HepG2 (cell line): ENCODE results near the gene ATP8B1. TPM values are rescaled to one million over a fixed set of nuclear protein-coding genes. Genes with fewer than 3 reads are reported as not detected.

ENCODE experiments used
- ATF7-NPFF ChIP-seq: sonication (generic); formaldehyde crosslinking; IDR thresholded peaks from 2 replicates; pipeline ENCODE4 v1.8.1; 2023; ENCODE audit warnings: mild to moderate bottlenecking, low read depth, missing genetic modification reagents, moderate library complexity
- CENPX ChIP-seq: sonication (generic); formaldehyde crosslinking; IDR thresholded peaks from 2 replicates; pipeline ENCODE4 v1.9.0; 2021; ENCODE audit warnings: mild to moderate bottlenecking, missing genetic modification reagents, moderate library complexity
- CERS6 ChIP-seq: sonication (generic); formaldehyde crosslinking; IDR thresholded peaks from 2 replicates; pipeline ENCODE4 v1.5.0; 2020; ENCODE audit warnings: missing genetic modification reagents
- ELF4 ChIP-seq: sonication (generic); formaldehyde crosslinking; IDR thresholded peaks from 2 replicates; pipeline ENCODE4 v1.5.0; 2020; ENCODE audit warnings: missing genetic modification reagents, mild to moderate bottlenecking, moderate library complexity, borderline replicate concordance
- FOSL1 ChIP-seq: sonication (generic); formaldehyde crosslinking; IDR thresholded peaks from 2 replicates; pipeline ENCODE4 v1.9.0; 2021; ENCODE audit warnings: missing genetic modification reagents, borderline replicate concordance
- FOXP1 ChIP-seq, 2 experiments: fragments of 450-650 bp in 1 of 2; IDR thresholded peaks; 2 replicates each; pipeline ENCODE4 v1.6.1; 2017 to 2018; ENCODE audit warnings: antibody characterized with exemption in 1 of 2
- GFI1 ChIP-seq: sonication (generic); formaldehyde crosslinking; IDR thresholded peaks from 2 replicates; pipeline ENCODE4 v1.5.0; 2020; ENCODE audit warnings: missing genetic modification reagents, mild to moderate bottlenecking, borderline replicate concordance
- ISX ChIP-seq: sonication (generic); formaldehyde crosslinking; conservative IDR thresholded peaks from 2 replicates; pipeline ENCODE4 v1.5.0; 2020; ENCODE audit warnings: missing genetic modification reagents
- MBD4 ChIP-seq: IDR thresholded peaks from 2 replicates; pipeline ENCODE4 v1.6.1; 2012; ENCODE audit warnings: low read length, inconsistent platforms, borderline replicate concordance
- NKX3-1 ChIP-seq: sonication (generic); formaldehyde crosslinking; IDR thresholded peaks from 2 replicates; pipeline ENCODE4 v1.5.0; 2020; ENCODE audit warnings: missing genetic modification reagents
- SIN3B ChIP-seq: fragments of 150-350 bp; IDR thresholded peaks from 2 replicates; pipeline ENCODE4 v1.6.1; 2014; ENCODE audit warnings: low read length
- ZKSCAN8 ChIP-seq: IDR thresholded peaks from 2 replicates; pipeline ENCODE4 v1.6.1; 2016; ENCODE audit warnings: borderline replicate concordance, missing genetic modification reagents, missing compliant biosample characterization
- ZNF383 ChIP-seq: sonication (generic); formaldehyde crosslinking; IDR thresholded peaks from 2 replicates; pipeline ENCODE4 v1.4.0; 2020; ENCODE audit warnings: missing genetic modification reagents, mild to moderate bottlenecking, borderline replicate concordance
- ZNF557 ChIP-seq: sonication (generic); formaldehyde crosslinking; IDR thresholded peaks from 2 replicates; pipeline ENCODE4 v1.4.0; 2020; ENCODE audit warnings: missing genetic modification reagents
- ZNF704 ChIP-seq: sonication (generic); formaldehyde crosslinking; IDR thresholded peaks from 2 replicates; pipeline ENCODE4 v1.8.1; 2023; ENCODE audit warnings: mild to moderate bottlenecking, inconsistent platforms, moderate library complexity, missing genetic modification reagents, borderline replicate concordance
- ZNF777 ChIP-seq: sonication (generic); formaldehyde crosslinking; IDR thresholded peaks from 2 replicates; pipeline ENCODE4 v1.4.0; 2020; ENCODE audit warnings: missing genetic modification reagents
- ZSCAN25 ChIP-seq: sonication (generic); formaldehyde crosslinking; IDR thresholded peaks from 2 replicates; pipeline ENCODE4 v1.8.0; 2022; ENCODE audit warnings: mild to moderate bottlenecking, missing genetic modification reagents
- polyA plus RNA-seq, 8 experiments: library from polyadenylated mRNA; depleted of rRNA in 3 of 8; stranded (reverse) in 7 of 8; unstranded in 1 of 8; fragments of >200 nt; fragmentation: Illumina TruSeq in 4 of 8; extraction: Trizol in 4 of 8; gene quantifications; 2 replicates each; pipeline versions ENCODE4 v1.2.1 to v1.2.3, GENCODE V29; 2011 to 2016; ENCODE audit warnings: low read depth in 4 of 8, missing spikeins in 1 of 8, mixed read lengths in 1 of 8; ENCODE audit not compliant: insufficient read depth in 1 of 8
- total RNA-seq, 5 experiments: library from RNA; depleted of rRNA; stranded (reverse); fragments of >200 nt; fragmentation: Illumina TruSeq; extraction: Trizol; gene quantifications; 2 replicates each; pipeline ENCODE4 v1.2.3, GENCODE V29; 2016; ENCODE audit warnings: low read depth in 1 of 5
- TF ChIP-seq, protein P1 (sequence below): sonication (generic); formaldehyde crosslinking; IDR thresholded peaks from 2 replicates; pipeline ENCODE4 v1.4.0; 2020; ENCODE audit warnings: missing genetic modification reagents
- TF ChIP-seq, protein P2 (sequence below): sonication (generic); formaldehyde crosslinking; IDR thresholded peaks from 2 replicates; pipeline ENCODE4 v1.5.1; 2020; ENCODE audit warnings: mild to moderate bottlenecking, moderate library complexity, missing genetic modification reagents
- TF ChIP-seq, protein P3 (sequence below): sonication (generic); formaldehyde crosslinking; IDR thresholded peaks from 2 replicates; pipeline ENCODE4 v1.5.1; 2020; ENCODE audit warnings: missing genetic modification reagents, mild to moderate bottlenecking, borderline replicate concordance

Gene ATP8B1
- total and polyA plus RNA-seq, 2 of the 13 experiments (the other 11 are each of a cell fraction or from before 2014, with no cell fraction given), result 2.8 to 4.0 TPM

GRCh38 chr18:57772387-57772799 lies 30.7 kb downstream of the ATP8B1 start (continued):
- TF ChIP-seq, protein P1, sequence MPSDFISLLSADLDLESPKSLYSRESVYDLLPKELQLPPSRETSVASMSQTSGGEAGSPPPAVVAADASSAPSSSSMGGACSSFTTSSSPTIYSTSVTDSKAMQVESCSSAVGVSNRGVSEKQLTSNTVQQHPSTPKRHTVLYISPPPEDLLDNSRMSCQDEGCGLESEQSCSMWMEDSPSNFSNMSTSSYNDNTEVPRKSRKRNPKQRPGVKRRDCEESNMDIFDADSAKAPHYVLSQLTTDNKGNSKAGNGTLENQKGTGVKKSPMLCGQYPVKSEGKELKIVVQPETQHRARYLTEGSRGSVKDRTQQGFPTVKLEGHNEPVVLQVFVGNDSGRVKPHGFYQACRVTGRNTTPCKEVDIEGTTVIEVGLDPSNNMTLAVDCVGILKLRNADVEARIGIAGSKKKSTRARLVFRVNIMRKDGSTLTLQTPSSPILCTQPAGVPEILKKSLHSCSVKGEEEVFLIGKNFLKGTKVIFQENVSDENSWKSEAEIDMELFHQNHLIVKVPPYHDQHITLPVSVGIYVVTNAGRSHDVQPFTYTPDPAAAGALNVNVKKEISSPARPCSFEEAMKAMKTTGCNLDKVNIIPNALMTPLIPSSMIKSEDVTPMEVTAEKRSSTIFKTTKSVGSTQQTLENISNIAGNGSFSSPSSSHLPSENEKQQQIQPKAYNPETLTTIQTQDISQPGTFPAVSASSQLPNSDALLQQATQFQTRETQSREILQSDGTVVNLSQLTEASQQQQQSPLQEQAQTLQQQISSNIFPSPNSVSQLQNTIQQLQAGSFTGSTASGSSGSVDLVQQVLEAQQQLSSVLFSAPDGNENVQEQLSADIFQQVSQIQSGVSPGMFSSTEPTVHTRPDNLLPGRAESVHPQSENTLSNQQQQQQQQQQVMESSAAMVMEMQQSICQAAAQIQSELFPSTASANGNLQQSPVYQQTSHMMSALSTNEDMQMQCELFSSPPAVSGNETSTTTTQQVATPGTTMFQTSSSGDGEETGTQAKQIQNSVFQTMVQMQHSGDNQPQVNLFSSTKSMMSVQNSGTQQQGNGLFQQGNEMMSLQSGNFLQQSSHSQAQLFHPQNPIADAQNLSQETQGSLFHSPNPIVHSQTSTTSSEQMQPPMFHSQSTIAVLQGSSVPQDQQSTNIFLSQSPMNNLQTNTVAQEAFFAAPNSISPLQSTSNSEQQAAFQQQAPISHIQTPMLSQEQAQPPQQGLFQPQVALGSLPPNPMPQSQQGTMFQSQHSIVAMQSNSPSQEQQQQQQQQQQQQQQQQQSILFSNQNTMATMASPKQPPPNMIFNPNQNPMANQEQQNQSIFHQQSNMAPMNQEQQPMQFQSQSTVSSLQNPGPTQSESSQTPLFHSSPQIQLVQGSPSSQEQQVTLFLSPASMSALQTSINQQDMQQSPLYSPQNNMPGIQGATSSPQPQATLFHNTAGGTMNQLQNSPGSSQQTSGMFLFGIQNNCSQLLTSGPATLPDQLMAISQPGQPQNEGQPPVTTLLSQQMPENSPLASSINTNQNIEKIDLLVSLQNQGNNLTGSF (CRISPR knock-in tag), result peak; percentile 49; the same call in 1 of the 2 replicates
- TF ChIP-seq NKX3-1 (CRISPR knock-in tag) (peak; percentile 56; the same call in 1 of the 2 replicates), CENPX (CRISPR knock-in tag) (no peak), ZSCAN25 (CRISPR knock-in tag) (peak; percentile 87), SIN3B (no peak), ZKSCAN8 (peak; percentile 89; the same call in 1 of the 2 replicates), FOSL1 (CRISPR knock-in tag) (no peak), ISX (CRISPR knock-in tag) (no peak), CERS6 (CRISPR knock-in tag) (no peak), FOXP1 (IDR thresholded peaks at IDR 0.05) (no peak), FOXP1 (CRISPR knock-in tag; IDR thresholded peaks at IDR 0.05) (peak; percentile 67), ZNF383 (no peak), ZNF777 (CRISPR knock-in tag) (no peak), ELF4 (CRISPR knock-in tag) (no peak), ZNF704 (0 out of 2 replicates have a peak, but pooled peaks have one; percentile 67), MBD4 (no peak), ZNF557 (peak; percentile 93; the same call in 1 of the 2 replicates), GFI1 (no peak), ATF7-NPFF (CRISPR knock-in tag) (no peak)
- TF ChIP-seq, protein P2, sequence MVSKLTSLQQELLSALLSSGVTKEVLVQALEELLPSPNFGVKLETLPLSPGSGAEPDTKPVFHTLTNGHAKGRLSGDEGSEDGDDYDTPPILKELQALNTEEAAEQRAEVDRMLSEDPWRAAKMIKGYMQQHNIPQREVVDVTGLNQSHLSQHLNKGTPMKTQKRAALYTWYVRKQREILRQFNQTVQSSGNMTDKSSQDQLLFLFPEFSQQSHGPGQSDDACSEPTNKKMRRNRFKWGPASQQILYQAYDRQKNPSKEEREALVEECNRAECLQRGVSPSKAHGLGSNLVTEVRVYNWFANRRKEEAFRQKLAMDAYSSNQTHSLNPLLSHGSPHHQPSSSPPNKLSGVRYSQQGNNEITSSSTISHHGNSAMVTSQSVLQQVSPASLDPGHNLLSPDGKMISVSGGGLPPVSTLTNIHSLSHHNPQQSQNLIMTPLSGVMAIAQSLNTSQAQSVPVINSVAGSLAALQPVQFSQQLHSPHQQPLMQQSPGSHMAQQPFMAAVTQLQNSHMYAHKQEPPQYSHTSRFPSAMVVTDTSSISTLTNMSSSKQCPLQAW (CRISPR knock-in tag), result peak; percentile 89
- TF ChIP-seq, protein P3, sequence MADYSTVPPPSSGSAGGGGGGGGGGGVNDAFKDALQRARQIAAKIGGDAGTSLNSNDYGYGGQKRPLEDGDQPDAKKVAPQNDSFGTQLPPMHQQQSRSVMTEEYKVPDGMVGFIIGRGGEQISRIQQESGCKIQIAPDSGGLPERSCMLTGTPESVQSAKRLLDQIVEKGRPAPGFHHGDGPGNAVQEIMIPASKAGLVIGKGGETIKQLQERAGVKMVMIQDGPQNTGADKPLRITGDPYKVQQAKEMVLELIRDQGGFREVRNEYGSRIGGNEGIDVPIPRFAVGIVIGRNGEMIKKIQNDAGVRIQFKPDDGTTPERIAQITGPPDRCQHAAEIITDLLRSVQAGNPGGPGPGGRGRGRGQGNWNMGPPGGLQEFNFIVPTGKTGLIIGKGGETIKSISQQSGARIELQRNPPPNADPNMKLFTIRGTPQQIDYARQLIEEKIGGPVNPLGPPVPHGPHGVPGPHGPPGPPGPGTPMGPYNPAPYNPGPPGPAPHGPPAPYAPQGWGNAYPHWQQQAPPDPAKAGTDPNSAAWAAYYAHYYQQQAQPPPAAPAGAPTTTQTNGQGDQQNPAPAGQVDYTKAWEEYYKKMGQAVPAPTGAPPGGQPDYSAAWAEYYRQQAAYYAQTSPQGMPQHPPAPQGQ (CRISPR knock-in tag), result no peak
